Stimulated activated CD4-positive, alpha-beta T cell treated with anti-CD3 and anti-CD28 coated beads, TNF-alpha, amount 100 ng/mL, for 4 hours (primary cell): ENCODE measurements around the gene NBAS.
"Not testable (repeated sequence)": the region's sequence is repeated elsewhere in the genome, so short reads cannot be mapped to it uniquely, and the experiment has no call there.

Experiments used
- DNase-seq, 3 experiments: peaks; one replicate each; pipeline ENCODE4 v3.0.0-alpha.2; 2020; ENCODE audit warnings: low read depth in 3 of 3

Gene NBAS

GRCh38 chr2:15263976-15264685 lies 297.0 kb downstream of the NBAS start:
- no peak for DNase-seq

GRCh38 chr2:15262792-15263191 lies 298.3 kb downstream of the NBAS start:
- no peak for DNase-seq

- DNase-seq: no peak
Observed at GRCh38 chr2:15260835-15261234, 300.3 kb downstream of the NBAS start.

GRCh38 chr2:15260196-15260595 lies 300.9 kb downstream of the NBAS start:
- no peak for DNase-seq

GRCh38 chr2:15259356-15259756 lies 301.8 kb downstream of the NBAS start:
- DNase-seq: no peak

GRCh38 chr2:15258385-15258784 lies 302.7 kb downstream of the NBAS start:
- DNase-seq: not testable (repeated sequence)

GRCh38 chr2:15253835-15254286 lies 307.3 kb downstream of the NBAS start:
- no peak for DNase-seq

GRCh38 chr2:15253247-15253646 lies 307.9 kb downstream of the NBAS start:
- DNase-seq: no peak

GRCh38 chr2:15251753-15252152 lies 309.4 kb downstream of the NBAS start:
- DNase-seq: no peak

- DNase-seq: not testable (repeated sequence)
Observed at GRCh38 chr2:15250946-15251345, 310.2 kb downstream of the NBAS start.

GRCh38 chr2:15246870-15247269 lies 314.3 kb downstream of the NBAS start:
- no peak for DNase-seq

- DNase-seq: no peak
Observed at GRCh38 chr2:15243762-15244161, 317.4 kb downstream of the NBAS start.

GRCh38 chr2:15242936-15243461 lies 318.1 kb downstream of the NBAS start:
- DNase-seq: no peak

- no peak for DNase-seq
Observed at GRCh38 chr2:15241929-15242328, 319.2 kb downstream of the NBAS start.

GRCh38 chr2:15241201-15241600 lies 319.9 kb downstream of the NBAS start:
- no peak for DNase-seq

- no peak for DNase-seq
Observed at GRCh38 chr2:15238028-15238427, 323.1 kb downstream of the NBAS start.

- no peak for DNase-seq
Observed at GRCh38 chr2:15230599-15231192, 330.4 kb downstream of the NBAS start.

- DNase-seq: no peak
Observed at GRCh38 chr2:15226661-15227060, 334.5 kb downstream of the NBAS start.

GRCh38 chr2:15225131-15225530 lies 336.0 kb downstream of the NBAS start:
- DNase-seq: no peak

- DNase-seq: no peak
Observed at GRCh38 chr2:15224641-15225040, 336.5 kb downstream of the NBAS start.

- DNase-seq: no peak
Observed at GRCh38 chr2:15223887-15224286, 337.2 kb downstream of the NBAS start.

GRCh38 chr2:15222856-15223255 lies 338.3 kb downstream of the NBAS start:
- no peak for DNase-seq

- DNase-seq: no peak
Observed at GRCh38 chr2:15220603-15221002, 340.5 kb downstream of the NBAS start.
